IPS-NIHi7 (cell line): ENCODE measurements around the gene NEDD9.

Source experiments
- DNase-seq: peaks from one replicate; pipeline ENCODE4 v3.0.0; 2012; ENCODE audit warnings: mixed read lengths; ENCODE audit errors: extremely low spot score

Gene NEDD9

DNA sequence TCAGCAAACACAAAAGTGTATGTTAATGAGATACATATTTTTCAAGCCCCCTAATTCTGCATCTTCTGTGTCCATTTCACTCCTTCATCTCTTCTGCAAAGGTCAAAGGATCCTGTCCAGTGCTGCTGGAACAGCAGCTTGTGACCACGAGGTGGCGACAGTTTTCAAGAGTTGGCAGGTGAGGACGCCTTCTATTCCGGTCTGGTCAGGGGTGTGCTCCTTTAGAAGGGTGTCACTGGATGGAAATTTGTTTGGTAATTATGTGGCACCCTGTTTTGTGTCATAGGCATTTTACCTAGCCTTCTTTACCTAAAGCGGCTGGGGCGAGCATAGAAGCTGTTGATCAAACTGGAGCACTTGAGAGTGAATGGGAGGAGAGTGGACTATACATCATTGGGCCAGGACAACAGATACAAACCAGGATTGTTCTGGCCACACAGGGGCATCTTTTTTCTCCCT is 88.0 kb downstream of the NEDD9 start:
- DNase-seq, result peak; percentile 84

DNA sequence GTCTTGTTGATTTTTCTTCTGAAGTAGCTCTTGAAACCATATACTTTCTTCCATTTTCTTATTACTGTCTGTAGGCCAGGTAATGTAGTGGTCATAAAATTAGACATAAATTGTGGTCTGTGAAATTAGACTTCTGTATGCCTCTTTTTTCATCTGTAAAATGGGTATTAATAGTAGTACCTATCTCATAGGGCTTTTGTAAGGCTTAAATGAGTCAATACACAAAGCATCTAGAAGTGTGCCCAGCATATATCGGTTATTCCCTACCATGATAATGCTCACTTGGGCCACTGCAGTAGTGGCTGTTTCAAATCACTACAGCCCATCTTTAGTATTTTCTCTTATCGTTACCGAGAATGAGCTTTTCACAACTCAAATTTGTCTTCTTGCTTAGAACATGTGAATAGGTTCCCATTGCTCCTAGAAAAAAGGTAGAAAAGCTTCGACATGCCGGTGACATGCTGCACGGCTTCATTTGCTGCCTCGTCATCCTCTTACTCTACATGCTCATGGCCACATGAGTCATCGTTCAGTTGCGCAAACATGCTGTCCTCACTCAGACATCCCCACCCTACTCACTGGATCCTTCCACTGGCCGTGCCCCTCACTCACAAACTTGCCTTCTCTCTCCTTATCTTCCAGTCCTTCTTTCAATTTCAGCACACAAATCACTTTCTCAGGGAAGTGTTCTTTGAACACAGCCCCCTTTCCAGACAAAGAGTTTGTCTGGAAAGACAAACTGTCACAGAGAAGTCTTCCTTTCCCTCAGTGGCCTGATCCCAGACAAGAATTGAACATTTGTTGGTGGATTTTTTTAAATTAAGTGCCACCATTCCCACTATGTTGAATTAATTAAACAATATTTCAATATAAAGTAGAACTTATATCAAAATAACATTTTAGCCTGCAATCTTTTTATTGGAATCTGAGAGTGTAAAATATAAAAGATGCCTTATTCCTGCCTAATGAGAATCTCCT is 88.8 kb downstream of the NEDD9 start:
- DNase-seq, result no peak

DNA sequence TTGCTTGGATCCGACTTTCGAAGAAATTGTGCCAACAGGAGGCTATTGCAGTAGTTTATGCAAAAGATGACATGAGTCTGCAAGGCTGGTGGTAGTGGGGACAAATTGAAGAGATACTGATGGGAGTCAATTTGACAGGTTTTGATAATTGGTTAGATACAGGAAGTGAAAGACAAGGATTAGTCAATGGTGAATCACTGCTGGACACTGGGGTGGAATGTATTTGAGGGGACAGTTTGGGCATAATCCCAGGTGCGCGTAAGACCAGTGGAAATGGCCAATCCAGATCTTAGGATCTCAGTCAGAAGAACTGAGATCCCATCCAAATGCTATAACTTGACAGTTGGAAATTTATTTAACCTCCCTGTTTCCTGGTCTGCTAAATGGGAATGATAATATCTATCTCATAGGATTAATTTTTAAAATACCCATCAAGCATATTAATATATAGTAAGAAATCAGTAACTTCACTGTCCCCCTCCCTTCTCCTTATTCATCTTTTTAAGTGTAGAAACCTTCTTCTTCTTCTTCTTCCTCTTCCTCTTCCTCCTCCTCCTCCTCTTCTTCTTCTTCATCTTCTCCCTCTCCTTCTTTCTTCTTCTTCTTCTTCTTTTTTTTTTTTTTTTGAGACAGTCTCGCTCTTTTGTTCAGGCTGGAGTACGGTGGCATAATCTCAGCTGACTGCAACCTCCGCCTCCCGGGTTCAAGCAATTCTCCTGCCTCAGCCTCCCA is 90.0 kb downstream of the NEDD9 start:
- DNase-seq, result no peak

DNA sequence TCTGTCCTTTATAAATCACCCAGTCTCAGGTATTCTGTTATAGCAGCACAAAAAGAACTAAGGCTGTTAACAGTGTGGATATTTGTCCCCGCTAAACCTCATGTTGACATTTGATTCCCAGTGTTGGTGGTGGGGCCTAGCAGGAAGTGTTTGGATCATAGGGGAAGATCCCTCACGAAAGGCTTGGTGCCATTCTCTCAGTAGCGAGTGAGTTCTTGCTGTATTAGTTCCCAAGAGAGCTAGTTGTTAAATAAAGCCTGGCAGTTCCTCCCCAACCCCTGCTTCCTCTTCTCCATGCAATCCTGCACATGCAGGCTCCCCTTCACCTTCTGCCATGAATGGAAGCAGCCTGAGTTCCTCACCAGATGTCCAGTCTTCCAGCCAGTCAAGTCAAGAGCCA is 91.2 kb downstream of the NEDD9 start:
- DNase-seq, result no peak

DNA sequence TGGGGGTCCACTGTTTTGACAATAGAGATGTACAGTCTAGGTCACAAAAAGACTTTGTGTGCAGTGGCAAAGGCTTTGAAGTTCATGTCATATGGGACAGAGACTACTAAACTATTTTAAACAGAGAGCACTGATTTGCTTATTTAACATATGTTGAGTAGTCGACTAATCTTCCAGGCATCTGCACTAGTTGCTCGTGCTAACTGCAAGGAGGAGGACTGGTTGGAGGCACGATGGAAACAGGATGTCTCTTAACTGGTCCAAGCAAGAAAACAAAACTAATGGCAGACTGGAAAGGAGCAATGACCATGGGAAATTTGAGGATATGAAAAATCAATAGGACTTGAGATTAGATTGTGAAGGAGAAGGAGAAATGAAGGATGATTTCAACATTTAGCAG is 92.4 kb downstream of the NEDD9 start:
- no peak for DNase-seq

DNA sequence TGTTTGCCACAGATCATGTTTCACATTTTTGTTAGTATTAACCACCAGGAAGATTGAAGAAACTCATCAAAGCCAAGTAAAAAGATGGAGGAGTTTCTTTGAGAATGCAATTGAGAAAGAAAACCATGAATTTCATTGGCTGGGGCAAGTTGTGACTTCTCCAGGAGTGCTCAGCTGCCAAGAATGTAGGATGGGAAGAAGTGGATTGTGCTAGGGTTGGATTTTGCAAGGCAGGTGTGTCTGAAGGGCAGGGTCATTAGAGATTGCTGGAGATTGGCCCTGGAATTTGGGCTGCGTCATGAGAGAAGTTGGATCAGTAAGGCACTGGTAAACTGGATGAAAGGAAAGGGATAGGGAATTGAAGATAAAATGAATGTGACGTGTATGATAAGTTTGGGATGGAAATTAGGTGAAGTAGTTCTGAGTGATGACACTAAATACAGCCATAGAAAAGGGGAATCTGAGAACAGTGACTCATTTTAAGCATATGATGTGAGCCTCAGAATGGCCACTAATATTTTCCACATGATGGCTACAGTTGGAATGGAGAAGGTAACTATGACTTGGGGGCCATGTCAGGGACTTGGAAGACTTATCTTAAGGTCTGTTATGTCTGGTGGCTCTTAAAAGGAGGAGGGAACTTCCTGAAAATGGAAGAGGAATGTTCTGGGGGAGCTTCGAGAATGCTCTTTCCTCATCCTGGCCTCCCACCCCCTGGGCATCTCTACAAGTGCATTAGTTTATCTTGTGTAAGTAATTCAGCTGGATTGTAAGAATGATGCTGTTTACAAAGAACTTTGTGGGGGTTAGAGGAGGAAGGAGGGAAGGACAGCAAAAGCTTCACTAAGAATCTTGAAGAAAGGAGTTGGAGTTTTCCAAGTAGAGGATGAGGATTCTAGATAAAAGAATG is 93.2 kb downstream of the NEDD9 start:
- DNase-seq, result no peak

DNA sequence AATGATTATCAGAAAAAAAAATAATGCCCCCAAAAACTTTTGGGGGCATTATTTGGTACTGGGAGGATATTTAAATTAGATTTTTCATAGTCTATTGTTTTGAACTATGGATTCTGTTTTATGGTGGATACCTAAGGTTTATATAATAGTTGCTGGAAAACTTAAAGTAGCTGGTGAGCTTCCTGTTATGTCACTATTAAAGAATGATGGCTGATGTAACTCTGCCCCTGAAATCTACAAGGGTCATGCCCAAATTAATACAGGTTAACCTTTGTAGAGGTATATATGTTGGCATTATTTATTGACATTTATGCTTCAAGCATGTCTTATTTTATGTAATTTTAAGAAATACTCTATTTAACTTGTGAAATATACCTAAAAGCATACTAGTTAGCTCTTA is 95.7 kb downstream of the NEDD9 start:
- no peak for DNase-seq
